NCI-H1048 (cell line): Measurements from ENCODE around the gene METTL5.
"Not testable (repeated sequence)": the region's sequence is repeated elsewhere in the genome, so short reads cannot be mapped to it uniquely, and the experiment has no call there.

Source experiments
- DNase-seq: peaks from one replicate; lab custom pipeline; 2025; lab: John Stamatoyannopoulos, UW

Gene METTL5

GRCh38 chr2:169824373-169825333, at the start of gene METTL5:
METTL5 (minus strand) TSS chr2:169824905; CDS start chr2:169824597, 308 bp downstream.
- DNase-seq: peak; percentile 58

DNA sequence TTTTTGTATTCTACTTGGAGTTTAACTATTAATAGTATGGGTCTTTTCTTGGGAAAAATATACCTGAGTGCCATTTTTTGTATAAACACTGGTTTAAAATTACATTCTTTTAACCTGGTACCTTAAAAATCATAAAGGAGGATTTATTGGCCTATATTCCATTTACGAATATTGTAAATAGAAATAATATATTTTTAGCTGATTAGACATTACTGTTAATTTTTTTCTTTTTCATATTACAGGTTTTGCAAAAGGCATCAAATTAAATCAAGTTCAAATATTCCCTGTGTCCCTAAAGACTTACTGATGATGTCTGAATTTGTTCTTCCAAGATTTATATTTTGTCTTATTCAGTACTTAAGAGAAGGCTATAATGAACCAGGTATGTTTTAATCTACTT, 47.3 kb upstream of the METTL5 start:
- no peak for DNase-seq

DNA sequence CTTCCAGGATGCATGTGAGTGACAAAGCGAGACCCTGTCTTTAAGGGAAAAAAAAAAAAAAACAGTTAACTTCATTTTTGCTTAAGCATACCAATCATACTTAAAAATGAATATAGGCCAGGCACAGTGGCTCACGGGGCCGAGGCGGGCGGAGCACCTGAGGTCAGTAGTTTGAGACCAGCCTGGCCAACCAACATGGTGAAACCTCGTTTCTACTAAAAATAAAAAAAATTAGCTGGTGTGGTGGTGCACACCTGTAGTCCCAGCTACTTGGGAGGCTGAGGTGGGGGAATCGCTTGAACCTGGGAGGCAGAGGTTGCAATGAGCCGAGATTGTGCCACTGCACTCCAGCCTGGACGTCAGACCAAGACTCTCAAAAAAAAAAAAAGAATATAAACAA, 46.7 kb upstream of the METTL5 start:
- DNase-seq: not testable (repeated sequence)

DNA sequence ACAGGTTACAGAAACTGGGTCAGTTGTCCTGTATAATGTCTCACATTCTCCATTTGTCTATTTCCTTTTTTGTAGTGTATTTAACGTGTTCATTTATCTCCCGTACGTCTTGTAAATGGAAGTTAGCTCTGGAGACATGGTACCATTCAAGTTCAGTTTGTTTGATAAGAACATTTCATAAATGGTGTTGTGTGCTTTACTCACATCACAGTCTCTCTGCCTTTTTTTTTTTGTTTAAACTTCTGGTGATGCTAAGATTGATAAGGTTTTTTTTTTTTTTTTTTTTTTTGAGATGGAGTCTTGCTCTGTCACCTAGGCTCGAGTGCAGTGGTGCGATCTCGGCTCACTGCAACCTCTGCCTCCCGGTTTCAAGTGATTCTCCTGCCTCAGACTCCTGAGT, 44.2 kb upstream of the METTL5 start:
- DNase-seq: no peak

- DNase-seq: no peak
Observed at GRCh38 chr2:169867579-169867978, 42.9 kb upstream of the METTL5 start.

- not testable (repeated sequence) for DNase-seq
Observed at GRCh38 chr2:169866230-169866629, 41.5 kb upstream of the METTL5 start.

DNA sequence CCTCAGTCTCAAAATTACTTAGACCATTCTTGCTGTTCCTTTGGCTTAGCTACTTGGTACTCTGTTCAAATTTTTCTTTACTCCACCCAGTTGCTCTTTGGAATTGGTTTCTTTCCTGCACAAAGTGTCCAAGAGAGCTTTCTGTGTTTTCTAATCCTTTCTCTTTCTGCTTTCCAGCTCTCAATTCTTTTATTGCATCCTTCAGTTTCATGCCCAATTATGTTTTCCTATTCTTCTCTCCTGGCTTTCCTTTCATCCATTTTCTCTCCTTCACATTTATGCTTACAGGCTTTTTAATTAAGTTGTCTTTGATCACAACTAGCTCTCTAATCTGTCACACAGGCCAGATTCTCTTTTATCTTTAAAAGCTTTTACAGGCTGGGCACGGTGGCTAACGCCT, 40.8 kb upstream of the METTL5 start:
- no peak for DNase-seq

- DNase-seq: no peak
Observed at GRCh38 chr2:169862816-169863215, 38.1 kb upstream of the METTL5 start.

DNA sequence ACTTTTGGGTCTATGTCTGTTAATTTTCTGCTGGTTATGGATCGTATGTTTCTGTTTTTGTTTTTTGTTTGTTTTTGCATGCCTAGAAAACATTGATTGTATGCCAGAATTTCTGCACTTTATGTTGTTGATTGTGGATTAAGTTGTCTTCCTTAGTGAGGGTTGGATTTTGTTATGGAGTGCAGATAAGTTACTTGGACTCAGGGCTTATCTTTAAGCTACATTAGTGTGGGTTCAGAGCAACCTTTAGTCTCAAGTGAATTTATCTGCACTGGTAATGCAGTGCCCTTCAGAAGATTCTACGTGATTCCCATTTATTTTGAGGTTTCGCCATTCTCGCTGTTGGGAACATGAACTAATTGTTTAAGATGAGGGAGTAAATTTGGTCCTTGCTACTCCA, 35.4 kb upstream of the METTL5 start:
- no peak for DNase-seq

- DNase-seq: no peak
Observed at GRCh38 chr2:169859423-169859822, 34.7 kb upstream of the METTL5 start.

DNA sequence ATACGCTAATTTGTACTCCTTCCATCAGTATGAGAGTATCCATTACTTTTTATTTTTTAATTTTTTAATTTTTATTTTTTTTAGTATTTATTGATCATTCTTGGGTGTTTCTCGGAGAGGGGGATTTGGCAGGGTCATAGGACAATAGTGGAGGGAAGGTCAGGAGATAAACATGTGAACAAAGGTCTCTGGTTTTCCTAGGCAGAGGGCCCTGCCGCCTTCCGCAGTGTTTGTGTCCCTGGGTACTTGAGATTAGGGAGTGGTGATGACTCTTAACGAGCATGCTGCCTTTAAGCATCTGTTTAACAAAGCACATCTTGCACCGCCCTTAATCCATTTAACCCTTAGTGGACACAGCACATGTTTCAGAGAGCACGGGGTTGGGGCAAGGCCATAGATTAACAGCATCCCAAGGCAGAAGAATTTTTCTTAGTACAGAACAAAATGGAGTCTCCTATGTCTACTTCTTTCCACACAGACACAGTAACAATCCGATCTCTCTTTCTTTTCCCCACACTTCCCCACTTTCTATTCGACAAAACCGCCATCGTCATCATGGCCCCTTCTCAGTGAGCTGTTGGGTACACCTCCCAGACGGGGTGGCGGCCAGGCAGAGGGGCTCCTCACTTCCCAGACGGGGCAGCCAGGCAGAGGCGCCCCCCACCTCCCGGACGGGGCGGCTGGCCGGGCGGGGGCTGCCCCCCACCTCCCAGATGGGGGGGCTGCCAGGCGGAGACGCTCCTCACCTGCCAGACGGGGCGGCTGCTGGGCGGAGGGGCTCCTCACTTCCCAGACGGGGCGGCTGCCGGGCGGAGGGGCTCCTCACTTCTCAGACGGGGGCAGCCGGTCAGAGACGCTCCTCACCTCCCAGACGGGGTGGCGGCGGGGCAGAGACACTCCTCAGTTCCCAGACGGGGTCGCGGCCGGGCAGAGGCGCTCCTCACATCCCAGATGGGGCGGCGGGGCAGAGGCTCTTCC, 30.9 kb upstream of the METTL5 start:
- DNase-seq: not testable (repeated sequence)

GRCh38 chr2:169853041-169853668, 28.4 kb upstream of the METTL5 start:
- no peak for DNase-seq

DNA sequence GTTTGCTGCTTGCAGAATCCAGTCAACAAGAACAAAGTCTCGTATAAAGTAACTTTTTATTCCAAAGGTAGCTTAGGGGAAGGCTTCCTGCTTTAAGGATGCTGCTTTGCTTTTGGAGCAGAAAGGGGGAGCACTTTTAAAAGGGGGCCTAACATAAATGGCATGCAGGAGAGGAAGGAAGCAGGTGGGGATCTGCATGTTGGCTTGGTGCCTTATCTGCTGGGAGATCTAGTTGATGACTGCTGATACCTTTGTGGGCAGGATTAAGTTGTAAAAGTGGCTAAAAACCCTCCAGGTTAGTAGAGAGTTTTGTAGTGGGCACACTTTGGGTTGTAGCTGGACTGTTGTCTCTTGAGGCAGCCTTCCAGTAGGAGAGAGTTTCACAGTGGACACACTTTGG, 25.0 kb upstream of the METTL5 start:
- DNase-seq: no peak

GRCh38 chr2:169848959-169849693, 24.4 kb upstream of the METTL5 start:
- not testable (repeated sequence) for DNase-seq

- DNase-seq: no peak
Observed at GRCh38 chr2:169845016-169845415, 20.3 kb upstream of the METTL5 start.

DNA sequence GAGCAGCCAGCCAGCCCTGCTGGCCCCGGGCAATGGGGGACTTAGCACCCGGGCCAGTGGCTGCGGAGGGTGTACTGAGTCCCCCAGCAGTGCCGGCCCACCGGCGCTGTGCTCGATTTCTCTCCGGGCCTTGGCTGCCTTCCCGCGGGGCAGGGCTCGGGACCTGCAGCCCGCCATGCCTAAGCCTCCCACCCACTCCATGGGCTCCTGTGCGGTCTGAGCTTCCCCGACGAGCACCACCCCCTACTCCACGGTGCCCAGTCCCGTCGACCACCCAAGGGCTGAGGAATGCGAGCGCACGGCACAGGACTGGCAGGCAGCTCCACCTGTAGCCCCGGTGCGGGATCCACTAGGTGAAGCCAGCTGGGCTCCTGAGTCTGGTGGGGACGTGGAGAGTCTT, 16.9 kb upstream of the METTL5 start:
- not testable (repeated sequence) for DNase-seq

- DNase-seq: no peak
Observed at GRCh38 chr2:169840747-169841142, 16.0 kb upstream of the METTL5 start.

GRCh38 chr2:169839954-169840746, 15.4 kb upstream of the METTL5 start:
- DNase-seq: no peak

DNA sequence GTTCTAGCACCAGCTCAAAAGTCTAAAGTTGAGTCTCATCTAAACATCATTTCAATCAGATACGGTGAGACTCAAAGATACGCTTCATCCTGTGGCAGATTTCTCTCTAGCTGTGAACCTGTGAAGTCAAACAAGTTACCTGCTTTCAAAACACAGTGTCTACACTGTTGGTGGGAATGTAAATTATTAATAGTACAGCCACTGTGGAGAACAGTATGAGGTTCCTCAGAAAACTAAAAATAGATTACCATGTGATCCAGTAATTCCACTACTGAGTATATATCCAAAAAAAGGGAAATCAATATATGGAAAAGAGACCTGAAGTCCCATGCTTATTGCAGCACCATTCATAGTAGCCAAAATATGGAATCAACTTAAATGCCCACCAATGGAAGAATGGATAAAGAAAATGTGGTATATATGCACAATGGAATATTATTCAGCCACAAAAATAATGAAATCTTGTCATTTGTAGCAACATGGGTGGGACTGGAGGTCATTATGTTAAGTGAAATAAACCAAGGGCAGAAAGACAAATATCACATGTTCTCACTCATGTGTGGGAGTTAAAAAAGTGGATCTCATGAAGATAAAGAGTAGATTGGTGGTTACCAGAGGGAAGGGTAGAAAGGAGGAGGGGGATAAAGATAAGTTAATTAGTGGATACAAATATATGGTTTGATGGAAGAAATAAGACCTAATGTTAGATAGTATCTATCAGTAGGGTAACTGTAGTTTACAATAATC, 14.2 kb upstream of the METTL5 start:
- DNase-seq: no peak

GRCh38 chr2:169834401-169834800, 9.7 kb upstream of the METTL5 start:
- DNase-seq: no peak
